NCI-H526 treated with DMSO at 0.1 percent for 48 hours (cell line): ENCODE measurements around the gene LRP1B.

ENCODE experiments used
- DNase-seq: peaks from one replicate; lab custom pipeline; 2025; lab: John Stamatoyannopoulos, UW

The LRP1B gene

GRCh38 chr2:142040556-142040955 is 90.3 kb downstream of the LRP1B start:
- no peak for DNase-seq

- DNase-seq = no peak
Observed at GRCh38 chr2:142038826-142039225, 92.0 kb downstream of the LRP1B start.

- no peak for DNase-seq
Observed at GRCh38 chr2:142037744-142038143, 93.1 kb downstream of the LRP1B start.

GRCh38 chr2:142037066-142037465 is 93.8 kb downstream of the LRP1B start:
- DNase-seq = no peak

GRCh38 chr2:142033393-142033792 is 97.4 kb downstream of the LRP1B start:
- DNase-seq = no peak

- no peak for DNase-seq
Observed at GRCh38 chr2:142031656-142032055, 99.2 kb downstream of the LRP1B start.

GRCh38 chr2:142030735-142031134 is 100.1 kb downstream of the LRP1B start:
- no peak for DNase-seq

GRCh38 chr2:142029974-142030373 is 100.8 kb downstream of the LRP1B start:
- no peak for DNase-seq

GRCh38 chr2:142025394-142025793 is 105.4 kb downstream of the LRP1B start:
- DNase-seq = no peak

- no peak for DNase-seq
Observed at GRCh38 chr2:142020368-142020767, 110.4 kb downstream of the LRP1B start.

GRCh38 chr2:142014536-142014935 is 116.3 kb downstream of the LRP1B start:
- no peak for DNase-seq

- DNase-seq = no peak
Observed at GRCh38 chr2:142012797-142013196, 118.0 kb downstream of the LRP1B start.

GRCh38 chr2:142010477-142011270 is 120.1 kb downstream of the LRP1B start:
- DNase-seq = no peak

GRCh38 chr2:142008135-142008744 is 122.6 kb downstream of the LRP1B start:
- no peak for DNase-seq

- DNase-seq = no peak
Observed at GRCh38 chr2:141994066-141994465, 136.8 kb downstream of the LRP1B start.

- no peak for DNase-seq
Observed at GRCh38 chr2:141992695-141993094, 138.1 kb downstream of the LRP1B start.

GRCh38 chr2:141968433-141968832 is 162.4 kb downstream of the LRP1B start:
- no peak for DNase-seq

GRCh38 chr2:141967980-141968379 is 162.8 kb downstream of the LRP1B start:
- DNase-seq = no peak

GRCh38 chr2:141967503-141967902 is 163.3 kb downstream of the LRP1B start:
- no peak for DNase-seq

GRCh38 chr2:141959941-141960340 is 170.9 kb downstream of the LRP1B start:
- no peak for DNase-seq

- no peak for DNase-seq
Observed at GRCh38 chr2:141959016-141959415, 171.8 kb downstream of the LRP1B start.

GRCh38 chr2:141957827-141958450 is 172.9 kb downstream of the LRP1B start:
- DNase-seq = no peak

GRCh38 chr2:141957321-141957720 is 173.5 kb downstream of the LRP1B start:
- DNase-seq = no peak
